Body of pancreas (tissue), 4 donors: ENCODE results near the gene CBFA2T3.

Experiments used
- CTCF ChIP-seq, 7 experiments: fragments of 450-650 bp in 4 of 7; fragments of 200-600 bp in 3 of 7; sonication (generic) in 3 of 7; IDR thresholded peaks; one replicate each; pipeline ENCODE4 v1.5.1; 2016 to 2019; ENCODE audit warnings: antibody characterized with exemption in 7 of 7
- POLR2A ChIP-seq, 3 donors: fragments of 450-650 bp; IDR thresholded peaks; one replicate each; pipeline ENCODE4 v1.6.1; 2016; ENCODE audit warnings: antibody characterized with exemption in 3 of 3, mild to moderate bottlenecking in 2 of 3

GRCh38 chr16:88921591-88921990 lies 55.4 kb downstream of the CBFA2T3 start:
- TF ChIP-seq CTCF (IDR thresholded peaks at IDR 0.05) (no peak), POLR2A (IDR thresholded peaks at IDR 0.05) (no peak)
